NK-92 (cell line): ENCODE results near the gene PLLP.

Experiments used
- DNase-seq: peaks from one replicate; lab custom pipeline; 2025; ENCODE audit not compliant: unreplicated experiment; lab: John Stamatoyannopoulos, UW

Gene PLLP

GRCh38 chr16:57257455-57258070, 26.9 kb downstream of the PLLP start:
- no peak for DNase-seq

- DNase-seq = no peak
These were observed 27.7 kb downstream of the PLLP start for GRCh38 chr16:57256601-57257395.

- no peak for DNase-seq
These were observed 28.6 kb downstream of the PLLP start for GRCh38 chr16:57255686-57256415.

GRCh38 chr16:57253466-57253865, 31.0 kb downstream of the PLLP start:
- DNase-seq = no peak

- no peak for DNase-seq
These were observed 32.2 kb downstream of the PLLP start for GRCh38 chr16:57252148-57252721.

- DNase-seq = no peak
These were observed 33.1 kb downstream of the PLLP start for GRCh38 chr16:57251352-57251751.

GRCh38 chr16:57245472-57246113, 38.9 kb downstream of the PLLP start:
- no peak for DNase-seq

GRCh38 chr16:57244767-57245471, 39.6 kb downstream of the PLLP start, which contains the start of gene ARL2BP:
Gene ARL2BP (plus strand): TSS chr16:57245259. CDS start chr16:57245368, 109 bp downstream.
- peak; percentile 89 for DNase-seq

GRCh38 chr16:57244463-57244766, 40.1 kb downstream of the PLLP start:
- DNase-seq = no peak

GRCh38 chr16:57242650-57243049, 41.8 kb downstream of the PLLP start:
- DNase-seq = no peak

- no peak for DNase-seq
These were observed 43.6 kb downstream of the PLLP start for GRCh38 chr16:57240851-57241250.

GRCh38 chr16:57239107-57239506, 45.4 kb downstream of the PLLP start:
- no peak for DNase-seq

- no peak for DNase-seq
These were observed 45.8 kb downstream of the PLLP start for GRCh38 chr16:57238682-57239081.

GRCh38 chr16:57236022-57236350, 48.5 kb downstream of the PLLP start:
- DNase-seq = no peak

- no peak for DNase-seq
These were observed 49.1 kb downstream of the PLLP start for GRCh38 chr16:57235128-57236021.

GRCh38 chr16:57234707-57235092, 49.8 kb downstream of the PLLP start:
- DNase-seq = no peak

GRCh38 chr16:57233944-57234706, 50.3 kb downstream of the PLLP start:
- no peak for DNase-seq

GRCh38 chr16:57231821-57232350, 52.6 kb downstream of the PLLP start:
- no peak for DNase-seq

- no peak for DNase-seq
These were observed 55.4 kb downstream of the PLLP start for GRCh38 chr16:57229079-57229478.
